ENCODE measurements around the gene TEX55. TPM values are rescaled to one million over a fixed set of nuclear protein-coding genes. Genes with fewer than 3 reads are reported as not detected.
A peak's percentile ranks its signal among the peaks of the same experiment; 100 is the strongest.

The TEX55 gene
- total and polyA plus RNA-seq, 9 of the 15 experiments (the other 6 are each of a cell fraction or from before 2014, with no cell fraction given) = not detected

GRCh38 chr3:119098619-119099222 lies 47.2 kb upstream of the TEX55 start:
- FAIRE-seq = no peak
- peak; percentile 94 for TF ChIP-seq DEAF1 (CRISPR knock-in tag; IDR thresholded peaks at IDR 0.05)
- peak; percentile 52 for TF ChIP-seq SMC3 (conservative IDR thresholded peaks at IDR 0.05; ENCODE audit: insufficient read depth, low read depth, low read length)
- no peak for TF ChIP-seq KLF16 (IDR thresholded peaks at IDR 0.05)
- peak; percentile 82 for TF ChIP-seq REST (IDR thresholded peaks at IDR 0.05; ENCODE audit: borderline replicate concordance)
- no peak for TF ChIP-seq REST (CRISPR knock-in tag; IDR thresholded peaks at IDR 0.05; ENCODE audit: low read depth)
- TF ChIP-seq ZNF589 (CRISPR knock-in tag; IDR thresholded peaks at IDR 0.05; ENCODE audit: low read depth) = no peak
- TF ChIP-seq ZNF280A (IDR thresholded peaks at IDR 0.05; ENCODE audit: low read depth, partially characterized antibody) = no peak
- peak; percentile 47 to 73 (median 52); a peak in 4 of 6 replicates for TF ChIP-seq CTCF (IDR thresholded peaks at IDR 0.05 in 2 of 3, conservative IDR thresholded peaks at IDR 0.05 in 1 of 3; ENCODE audit: insufficient read depth in 2 of 3, low read depth in 1 of 3, low read length in 3 of 3)

More at GRCh38 chr3:119098619-119099222, 47.2 kb upstream of the TEX55 start:
- ChIA-PET CTCF (ENCODE audit: low intra/inter-chr PET ratio) (interaction anchor here (0.5 to 5.1 kb wide), 6 partner anchors 16 to 455 kb away, joined by 3 to 83 read pairs (median 4); partner anchors contain the start of genes B4GALT4 and IGSF11), POLR2A (no interaction called here)
- H3K4me2 ChIP-seq (ENCODE audit: insufficient read depth, low read length) = no peak overlapping the region
- H3K79me2 ChIP-seq (ENCODE audit: control insufficient read depth, insufficient read depth, low read length) = no peaks in the 10 kb centered on the region
- in situ Hi-C loops (cut with MboI) (no loop called here), intact Hi-C loops (cut with micrococcal nuclease) (loop anchor here (1.0 to 10.0 kb wide), 3 partner anchors 61 to 586 kb away; no protein-coding TSS in a partner anchor)
- DNase-seq (ENCODE audit: extremely low read depth in 1 of 4, low spot score in 3 of 4) = peak; percentile 17 to 44 (median 21)
- H4K20me1 ChIP-seq (replicated peaks; ENCODE audit: control insufficient read depth, insufficient read depth, low read length) = no peaks in the 10 kb centered on the region
- BruUV-seq (replicated peaks) = no TSS peak
- H3K27me3 ChIP-seq (ENCODE audit: control insufficient read depth in 2 of 2, insufficient read depth in 2 of 2, low read length in 2 of 2) = no peaks in the 10 kb centered on the region
- no peaks in the 10 kb centered on the region for H3K36me3 ChIP-seq (ENCODE audit: control insufficient read depth, insufficient read depth, low read length)
- no peaks in the 10 kb centered on the region for H3K4me1 ChIP-seq (replicated peaks in 1 of 2; ENCODE audit: control insufficient read depth in 2 of 2, insufficient read depth in 2 of 2, low read length in 2 of 2)
- H3K4me3 ChIP-seq = no peak overlapping the region
- H3K27ac ChIP-seq (ENCODE audit: extremely low read depth, low read depth, low read length) = no peak overlapping the region
- H2AFZ ChIP-seq (ENCODE audit: low read depth, low read length) = no peak overlapping the region
- ATAC-seq = peak; percentile 64; the same call in 2 of the 3 replicates
- H3K9ac ChIP-seq (ENCODE audit: insufficient read depth in 1 of 2, low read depth in 2 of 2, low read length in 2 of 2) = no peak overlapping the region
- no peaks in the 10 kb centered on the region for H3K9me1 ChIP-seq (ENCODE audit: control insufficient read depth, insufficient read depth, low read length)
- no peaks in the 10 kb centered on the region for H3K9me3 ChIP-seq (replicated peaks; ENCODE audit: control insufficient read depth, insufficient read depth, low read depth, low read length)
- WGBS (ENCODE audit: insufficient coverage, low coverage, missing lambda C conversion rate) = 0% methylated on average over 3 of the region's 3 CpGs
